ENCODE measurements around the gene CLDN1.

GRCh38 chr3:190346541-190346940 is 24.3 kb upstream of the CLDN1 start:
- TF ChIP-seq CTCF (IDR thresholded peaks at IDR 0.05) (no peak), POLR2A (IDR thresholded peaks at IDR 0.05) (no peak), POLR2AphosphoS5 (IDR thresholded peaks at IDR 0.05) (no peak), EP300 (IDR thresholded peaks at IDR 0.05; ENCODE audit: low read depth) (no peak)

All from transverse colon (tissue), 4 donors.